Gastroesophageal sphincter (tissue), 3 donors: ENCODE results near the gene TMEM165.

Source experiments
- POLR2A ChIP-seq, 2 donors: fragments of 450-650 bp; IDR thresholded peaks; one replicate each; pipeline ENCODE4 v1.6.1; 2017; ENCODE audit warnings: antibody characterized with exemption in 2 of 2, mild to moderate bottlenecking in 2 of 2, moderate library complexity in 1 of 2
- POLR2AphosphoS5 ChIP-seq: sonication (generic); formaldehyde crosslinking; IDR thresholded peaks from one replicate; pipeline ENCODE4 v1.6.1; 2017; ENCODE audit warnings: antibody characterized with exemption
- TF ChIP-seq, protein P1 (sequence below), 4 experiments: fragments of 200-600 bp in 2 of 4; fragments of 450-650 bp in 2 of 4; sonication (generic) in 1 of 4; IDR thresholded peaks; one replicate each; pipeline ENCODE4 v1.5.1; 2017 to 2019; ENCODE audit warnings: antibody characterized with exemption in 4 of 4, mild to moderate bottlenecking in 2 of 4, moderate library complexity in 2 of 4

DNA sequence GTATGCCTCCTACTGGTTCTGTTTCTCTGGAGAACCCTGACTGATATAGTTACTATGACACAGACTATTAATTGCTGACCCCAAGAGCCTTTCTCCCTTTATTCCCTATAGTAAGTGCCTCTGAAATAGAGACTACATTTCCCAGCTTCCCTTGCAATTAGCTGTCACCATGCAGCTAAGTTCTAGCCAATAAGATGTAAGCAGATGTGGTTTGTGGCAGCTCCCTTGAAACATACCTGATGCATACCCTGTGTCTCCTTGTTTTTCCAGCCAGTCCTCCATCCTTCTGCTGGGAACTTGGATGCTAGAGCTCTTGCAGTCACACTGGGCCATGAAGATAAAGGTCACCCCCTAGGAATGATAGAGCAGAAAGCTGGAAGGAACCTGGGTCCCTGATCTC is 9.7 kb upstream of the TMEM165 start:
- TF ChIP-seq POLR2AphosphoS5 (no peak), POLR2A (IDR thresholded peaks at IDR 0.05) (no peak)
- TF ChIP-seq, protein P1, sequence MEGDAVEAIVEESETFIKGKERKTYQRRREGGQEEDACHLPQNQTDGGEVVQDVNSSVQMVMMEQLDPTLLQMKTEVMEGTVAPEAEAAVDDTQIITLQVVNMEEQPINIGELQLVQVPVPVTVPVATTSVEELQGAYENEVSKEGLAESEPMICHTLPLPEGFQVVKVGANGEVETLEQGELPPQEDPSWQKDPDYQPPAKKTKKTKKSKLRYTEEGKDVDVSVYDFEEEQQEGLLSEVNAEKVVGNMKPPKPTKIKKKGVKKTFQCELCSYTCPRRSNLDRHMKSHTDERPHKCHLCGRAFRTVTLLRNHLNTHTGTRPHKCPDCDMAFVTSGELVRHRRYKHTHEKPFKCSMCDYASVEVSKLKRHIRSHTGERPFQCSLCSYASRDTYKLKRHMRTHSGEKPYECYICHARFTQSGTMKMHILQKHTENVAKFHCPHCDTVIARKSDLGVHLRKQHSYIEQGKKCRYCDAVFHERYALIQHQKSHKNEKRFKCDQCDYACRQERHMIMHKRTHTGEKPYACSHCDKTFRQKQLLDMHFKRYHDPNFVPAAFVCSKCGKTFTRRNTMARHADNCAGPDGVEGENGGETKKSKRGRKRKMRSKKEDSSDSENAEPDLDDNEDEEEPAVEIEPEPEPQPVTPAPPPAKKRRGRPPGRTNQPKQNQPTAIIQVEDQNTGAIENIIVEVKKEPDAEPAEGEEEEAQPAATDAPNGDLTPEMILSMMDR (IDR thresholded peaks at IDR 0.05): no peak
